GM21526 (cell line): ENCODE results near the gene NID2.

Experiments used
- ATAC-seq: cut with Tn5 transposase; IDR thresholded peaks from one replicate; pipeline ENCODE4 v1.9.1; 2021; ENCODE audit warnings: moderate library complexity; ENCODE audit not compliant: unreplicated experiment, low FRiP score

NID2 gene, protein sequence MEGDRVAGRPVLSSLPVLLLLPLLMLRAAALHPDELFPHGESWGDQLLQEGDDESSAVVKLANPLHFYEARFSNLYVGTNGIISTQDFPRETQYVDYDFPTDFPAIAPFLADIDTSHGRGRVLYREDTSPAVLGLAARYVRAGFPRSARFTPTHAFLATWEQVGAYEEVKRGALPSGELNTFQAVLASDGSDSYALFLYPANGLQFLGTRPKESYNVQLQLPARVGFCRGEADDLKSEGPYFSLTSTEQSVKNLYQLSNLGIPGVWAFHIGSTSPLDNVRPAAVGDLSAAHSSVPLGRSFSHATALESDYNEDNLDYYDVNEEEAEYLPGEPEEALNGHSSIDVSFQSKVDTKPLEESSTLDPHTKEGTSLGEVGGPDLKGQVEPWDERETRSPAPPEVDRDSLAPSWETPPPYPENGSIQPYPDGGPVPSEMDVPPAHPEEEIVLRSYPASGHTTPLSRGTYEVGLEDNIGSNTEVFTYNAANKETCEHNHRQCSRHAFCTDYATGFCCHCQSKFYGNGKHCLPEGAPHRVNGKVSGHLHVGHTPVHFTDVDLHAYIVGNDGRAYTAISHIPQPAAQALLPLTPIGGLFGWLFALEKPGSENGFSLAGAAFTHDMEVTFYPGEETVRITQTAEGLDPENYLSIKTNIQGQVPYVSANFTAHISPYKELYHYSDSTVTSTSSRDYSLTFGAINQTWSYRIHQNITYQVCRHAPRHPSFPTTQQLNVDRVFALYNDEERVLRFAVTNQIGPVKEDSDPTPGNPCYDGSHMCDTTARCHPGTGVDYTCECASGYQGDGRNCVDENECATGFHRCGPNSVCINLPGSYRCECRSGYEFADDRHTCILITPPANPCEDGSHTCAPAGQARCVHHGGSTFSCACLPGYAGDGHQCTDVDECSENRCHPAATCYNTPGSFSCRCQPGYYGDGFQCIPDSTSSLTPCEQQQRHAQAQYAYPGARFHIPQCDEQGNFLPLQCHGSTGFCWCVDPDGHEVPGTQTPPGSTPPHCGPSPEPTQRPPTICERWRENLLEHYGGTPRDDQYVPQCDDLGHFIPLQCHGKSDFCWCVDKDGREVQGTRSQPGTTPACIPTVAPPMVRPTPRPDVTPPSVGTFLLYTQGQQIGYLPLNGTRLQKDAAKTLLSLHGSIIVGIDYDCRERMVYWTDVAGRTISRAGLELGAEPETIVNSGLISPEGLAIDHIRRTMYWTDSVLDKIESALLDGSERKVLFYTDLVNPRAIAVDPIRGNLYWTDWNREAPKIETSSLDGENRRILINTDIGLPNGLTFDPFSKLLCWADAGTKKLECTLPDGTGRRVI (N-terminal part only)

DNA sequence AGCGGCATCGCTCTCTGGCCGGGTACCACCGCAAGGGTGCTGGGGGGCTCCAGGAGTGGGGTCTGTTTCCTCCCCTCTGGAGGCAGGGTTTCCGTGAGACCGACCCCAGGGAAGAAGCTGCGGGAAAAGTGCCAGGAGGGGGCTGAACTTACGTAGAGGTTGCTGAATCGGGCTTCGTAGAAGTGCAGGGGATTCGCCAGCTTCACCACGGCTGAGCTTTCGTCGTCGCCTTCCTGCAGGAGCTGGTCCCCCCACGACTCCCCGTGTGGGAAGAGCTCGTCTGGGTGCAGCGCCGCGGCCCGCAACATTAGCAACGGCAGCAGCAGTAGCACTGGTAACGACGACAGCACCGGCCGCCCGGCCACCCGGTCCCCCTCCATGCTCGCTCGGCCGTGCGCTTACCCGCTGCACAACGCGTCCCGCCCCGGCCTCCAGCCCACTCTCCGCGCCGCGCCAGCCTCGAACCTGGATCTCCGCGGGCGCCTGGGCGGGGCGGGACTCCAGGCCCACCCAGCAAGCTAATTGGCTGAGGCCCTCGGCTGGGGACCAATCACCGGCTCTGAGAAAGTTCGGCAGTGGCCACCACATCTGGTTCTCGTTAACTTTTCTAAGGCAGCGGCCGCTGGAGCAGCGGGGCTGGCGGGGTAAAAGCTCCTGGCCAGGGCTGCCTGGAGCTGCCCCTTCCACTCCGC is at the start of gene NID2:
Gene NID2, minus strand, starts transcription at position 445 of the 692 bp plus-strand sequence. Its CDS starts 65 bp downstream, at position 380.
- no peak for ATAC-seq

DNA sequence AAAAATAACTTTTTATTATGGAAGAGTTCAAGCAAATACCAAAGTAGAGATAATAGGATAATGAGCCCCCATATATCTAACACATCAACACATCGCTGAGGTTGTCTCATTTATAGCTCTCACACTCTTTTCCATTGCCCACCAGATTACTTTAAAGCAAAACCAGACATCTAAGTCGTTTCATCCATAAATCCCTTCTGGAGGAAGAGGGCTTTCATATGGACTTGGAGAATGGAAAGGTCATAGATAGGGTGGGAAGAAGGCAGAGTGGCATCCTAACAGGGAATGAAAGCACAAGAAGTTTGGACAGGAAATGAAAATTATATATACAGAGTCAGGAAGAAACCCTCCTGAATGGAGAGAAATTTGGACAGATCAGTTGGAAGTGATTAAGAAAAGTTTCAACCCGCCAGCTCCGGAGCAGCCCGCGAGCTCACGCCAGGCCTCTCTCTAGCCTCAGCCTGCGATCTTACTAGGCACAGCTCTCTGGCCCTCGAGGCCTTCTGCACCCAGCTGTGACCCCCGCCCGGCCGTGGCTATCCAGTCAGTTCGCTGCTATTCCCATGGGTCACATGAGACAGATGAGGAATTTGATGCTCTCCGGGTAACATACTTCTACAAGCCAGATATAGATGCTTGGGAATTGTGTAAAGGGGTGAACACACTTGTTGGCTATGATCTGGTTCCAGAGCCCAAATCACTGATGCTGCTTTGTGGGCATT is 48.4 kb upstream of the NID2 start:
- ATAC-seq = no peak

DNA sequence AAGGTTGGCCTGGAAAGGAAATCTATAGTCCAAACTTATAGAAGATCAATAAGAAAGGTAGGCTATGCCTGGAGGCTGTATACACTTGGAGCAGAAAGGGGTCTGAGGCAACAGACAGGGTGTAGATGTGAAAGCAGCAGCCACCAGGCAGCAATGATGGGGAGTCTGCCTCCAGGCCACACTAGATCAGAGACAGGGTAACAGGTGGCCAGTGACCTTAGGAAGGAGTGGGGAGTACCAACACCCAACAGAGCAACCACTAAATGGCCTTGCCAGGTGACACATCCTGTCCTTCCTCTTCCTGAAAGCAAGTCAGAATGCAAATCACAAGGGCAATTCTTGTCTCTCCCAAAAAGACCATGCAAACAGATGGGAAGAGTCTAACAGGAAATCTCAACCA is 46.4 kb upstream of the NID2 start:
- no peak for ATAC-seq

DNA sequence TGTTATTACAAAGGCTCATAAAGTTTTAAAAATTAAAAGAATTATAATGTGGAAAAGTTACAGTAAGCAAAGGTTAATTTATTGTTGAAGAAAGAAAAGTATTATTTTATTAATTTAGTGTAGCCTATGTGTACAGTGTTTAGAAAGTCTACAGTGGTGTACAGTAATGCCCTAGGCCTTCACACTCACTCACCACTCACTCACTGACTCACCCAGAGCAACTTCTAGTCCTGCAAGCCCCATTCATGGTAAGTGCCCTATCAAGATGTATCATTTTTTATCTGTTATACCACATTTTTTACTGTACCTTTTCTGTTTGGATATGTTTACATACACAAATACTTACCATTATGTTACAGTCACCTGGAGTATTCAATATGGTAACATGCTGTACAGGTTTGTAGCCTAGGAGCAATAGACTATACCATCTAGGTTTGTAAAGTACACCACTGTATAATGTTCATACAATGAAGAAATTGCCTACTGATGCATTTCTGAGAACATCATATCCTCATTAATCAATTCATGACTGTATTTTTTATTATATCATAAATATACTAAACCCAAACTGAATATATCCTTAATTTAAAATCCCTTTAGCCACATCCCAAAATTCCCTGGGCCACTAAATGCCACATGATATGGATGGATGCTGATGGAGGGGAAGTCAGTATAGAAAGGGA is 43.6 kb upstream of the NID2 start:
- ATAC-seq = no peak

DNA sequence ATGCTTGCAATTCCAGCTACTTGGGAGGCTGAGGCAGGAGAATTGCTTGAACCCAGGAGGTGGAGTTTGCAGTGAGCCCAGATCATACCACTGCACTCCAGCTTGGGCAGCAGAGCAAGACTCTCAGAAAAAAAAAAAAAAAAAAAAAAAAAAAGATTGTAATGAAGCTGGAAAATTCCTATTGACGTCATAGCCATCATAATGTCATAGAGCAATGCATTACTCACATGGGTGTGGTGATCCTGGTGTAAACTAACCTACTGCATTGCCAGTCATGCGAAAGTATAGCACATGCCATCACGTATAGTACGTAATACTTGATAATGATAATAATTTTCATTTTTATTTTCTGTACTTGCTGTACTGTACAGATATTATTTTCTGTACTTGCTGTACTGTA is 42.7 kb upstream of the NID2 start:
- no peak for ATAC-seq

DNA sequence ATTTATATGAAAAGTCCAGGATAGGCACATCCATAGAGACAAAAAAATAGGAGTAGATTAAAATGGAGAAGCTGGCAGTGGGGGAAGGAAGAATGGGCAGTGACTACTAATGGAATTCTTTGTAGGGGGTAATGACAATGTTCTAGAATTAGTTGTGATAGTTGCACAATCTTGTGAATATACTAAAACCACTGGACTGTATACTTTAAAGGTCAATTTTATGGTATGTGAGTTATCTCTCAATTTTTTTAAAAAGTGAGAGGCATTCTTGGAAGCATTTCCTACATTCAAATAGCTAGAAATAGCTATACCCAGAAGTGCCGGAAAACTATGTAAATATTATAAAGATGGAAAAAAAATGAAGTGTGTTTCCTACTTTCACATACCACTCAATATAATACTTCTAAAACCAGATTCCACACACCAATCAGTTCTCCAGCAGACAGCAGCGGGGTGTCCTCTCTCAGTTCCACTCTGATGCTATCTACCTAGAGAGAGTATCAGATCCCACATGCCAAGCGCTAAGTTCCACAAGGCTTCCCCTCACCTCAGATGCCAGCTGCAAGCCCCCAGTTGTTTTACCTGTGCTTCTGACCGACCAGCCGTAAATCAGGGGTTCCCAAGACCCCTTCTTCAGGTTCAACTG is 41.7 kb upstream of the NID2 start:
- no peak for ATAC-seq

DNA sequence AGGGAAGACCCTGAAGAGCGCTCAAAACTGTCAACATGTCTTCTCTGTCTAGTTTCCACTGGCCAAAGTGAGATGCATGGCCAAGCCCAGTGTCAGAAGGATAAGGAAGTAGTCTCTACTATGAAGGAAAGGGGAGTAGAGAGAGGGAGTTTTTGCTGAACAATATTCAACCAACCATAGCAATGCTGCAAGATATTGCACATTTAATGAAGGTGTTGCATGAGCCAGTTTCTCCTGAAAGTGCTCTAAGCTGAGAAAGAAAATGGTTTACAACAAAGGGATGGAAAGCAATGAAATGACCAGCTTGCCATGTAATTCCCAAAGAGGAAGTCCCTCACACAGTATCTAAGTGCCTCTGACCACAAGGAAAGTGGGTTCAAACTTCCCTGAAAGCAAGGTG is 40.0 kb upstream of the NID2 start:
- no peak for ATAC-seq

DNA sequence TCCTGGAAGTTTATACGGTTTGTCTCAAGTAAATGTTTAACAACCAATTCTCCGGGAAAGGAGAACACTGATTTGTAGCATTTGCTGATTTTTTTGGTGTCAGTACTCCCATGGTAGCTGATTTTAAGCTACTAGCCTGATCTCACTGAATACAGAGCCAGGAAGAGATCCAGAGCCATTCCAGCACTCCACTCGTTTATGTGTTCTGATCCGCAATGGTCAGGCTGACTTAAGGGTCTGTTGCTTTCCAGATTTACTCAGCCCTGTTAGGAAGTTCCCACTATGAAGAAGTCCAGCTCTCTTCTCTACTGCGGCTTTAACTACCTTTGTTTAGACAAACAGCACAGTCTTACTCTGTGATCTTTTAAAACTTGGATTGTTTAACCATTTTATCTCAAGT is 38.0 kb upstream of the NID2 start:
- ATAC-seq = no peak

DNA sequence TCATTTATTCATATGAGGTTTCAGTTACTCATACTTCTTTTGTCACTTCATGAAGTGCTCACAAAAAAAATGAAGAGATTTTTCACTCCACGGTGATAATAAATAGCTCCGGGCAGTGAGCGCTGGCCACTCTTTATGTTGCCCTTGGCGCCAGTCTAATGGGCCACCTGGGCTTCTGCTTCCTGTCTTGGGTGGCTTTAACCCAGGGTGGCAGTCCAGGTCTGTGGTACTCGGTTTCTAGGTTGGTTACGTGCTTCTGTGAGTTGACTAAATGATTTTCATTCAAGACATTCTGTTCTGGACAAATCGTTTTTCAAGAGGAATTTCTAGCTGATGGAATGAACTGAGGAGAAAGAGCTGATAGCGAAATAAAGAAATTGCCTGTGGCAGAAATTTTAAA is 34.6 kb upstream of the NID2 start:
- ATAC-seq = no peak

DNA sequence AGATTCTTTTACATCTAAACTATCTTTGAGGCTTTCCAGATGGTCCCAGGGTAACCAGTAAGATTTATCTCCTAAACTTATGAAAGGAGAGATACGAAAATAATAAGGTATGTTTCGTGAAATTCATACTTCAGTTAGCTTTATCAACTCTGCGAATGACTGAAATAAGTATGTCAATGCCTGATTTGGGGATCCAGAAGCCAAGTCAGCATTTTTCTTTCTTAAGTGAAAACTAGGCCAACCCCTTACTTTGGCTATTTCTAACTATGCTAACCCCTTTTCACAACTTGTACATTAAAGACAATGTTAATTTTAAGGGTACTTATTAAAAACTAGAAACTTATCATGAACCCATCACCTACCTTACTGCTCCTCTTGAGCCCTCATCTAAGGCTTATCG is 26.9 kb upstream of the NID2 start:
- no peak for ATAC-seq

DNA sequence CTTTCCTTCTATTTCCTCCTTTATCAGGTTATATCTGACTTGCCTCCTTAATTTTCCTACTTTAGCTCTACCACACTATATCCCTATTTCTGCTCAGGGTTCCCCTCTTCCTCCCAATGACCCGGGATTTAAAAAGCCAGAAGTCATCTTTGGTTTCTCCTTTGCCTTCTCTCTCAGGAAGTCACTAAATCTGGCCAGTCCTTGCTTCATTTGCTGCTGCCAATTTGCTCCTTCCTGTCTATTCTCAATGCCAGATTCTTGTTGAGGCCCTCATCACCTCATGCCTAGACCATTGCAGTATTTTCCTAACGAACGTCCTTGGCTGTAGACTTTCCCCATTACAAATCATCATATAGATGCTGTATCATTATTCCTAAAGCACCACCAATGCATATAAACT is 26.5 kb upstream of the NID2 start:
- ATAC-seq = no peak

DNA sequence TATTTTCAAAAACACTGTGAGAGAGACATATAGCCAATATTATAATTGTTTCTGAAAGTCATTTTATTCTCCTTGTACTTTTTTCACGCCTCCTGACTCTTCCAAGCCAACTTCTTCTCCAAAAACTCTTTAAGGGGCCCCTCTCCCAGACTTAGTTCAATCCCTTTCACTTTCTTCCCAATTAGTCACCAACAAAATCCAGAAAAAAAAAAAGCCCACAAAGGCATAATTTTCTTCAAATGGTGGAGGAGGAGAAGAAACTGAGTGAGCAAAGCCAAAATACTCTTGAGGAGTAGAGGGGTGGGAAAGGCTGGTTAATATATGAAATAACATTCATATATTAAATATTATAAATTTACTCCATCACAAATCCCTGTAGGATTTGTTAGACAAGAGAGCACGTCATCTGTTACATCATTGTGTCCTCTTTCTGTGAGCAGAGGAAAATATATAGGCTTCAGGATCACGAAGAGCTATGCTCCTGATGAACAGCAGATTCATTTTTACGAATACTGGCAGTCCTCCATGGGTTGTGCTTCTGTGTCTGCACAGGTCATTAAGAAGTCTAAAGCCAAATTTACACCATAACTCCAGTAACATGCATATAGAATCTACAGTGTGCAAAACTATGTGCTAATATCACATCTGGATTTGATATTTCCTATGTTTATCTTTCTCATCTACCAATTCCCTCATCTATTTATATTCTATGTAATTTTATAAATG is 25.9 kb upstream of the NID2 start:
- ATAC-seq = no peak

DNA sequence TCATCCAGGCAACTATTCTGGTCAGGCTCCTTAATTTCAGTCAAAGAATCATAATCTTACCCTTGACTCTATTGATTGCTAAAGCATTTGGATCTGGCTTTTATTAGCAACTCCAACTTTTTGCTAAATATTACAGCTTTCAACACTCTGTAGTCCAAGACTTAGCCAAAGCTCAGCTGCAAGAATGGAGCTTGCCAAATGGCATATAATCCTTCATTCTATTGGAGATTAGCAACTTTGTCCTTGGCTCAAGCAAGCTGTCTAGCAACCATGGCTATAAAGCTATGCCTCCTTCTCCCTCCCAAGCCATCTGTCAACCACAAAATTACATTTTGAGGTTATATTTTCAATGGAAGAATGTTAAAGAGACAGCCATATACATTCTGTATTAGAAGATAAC is 23.1 kb upstream of the NID2 start:
- no peak for ATAC-seq

DNA sequence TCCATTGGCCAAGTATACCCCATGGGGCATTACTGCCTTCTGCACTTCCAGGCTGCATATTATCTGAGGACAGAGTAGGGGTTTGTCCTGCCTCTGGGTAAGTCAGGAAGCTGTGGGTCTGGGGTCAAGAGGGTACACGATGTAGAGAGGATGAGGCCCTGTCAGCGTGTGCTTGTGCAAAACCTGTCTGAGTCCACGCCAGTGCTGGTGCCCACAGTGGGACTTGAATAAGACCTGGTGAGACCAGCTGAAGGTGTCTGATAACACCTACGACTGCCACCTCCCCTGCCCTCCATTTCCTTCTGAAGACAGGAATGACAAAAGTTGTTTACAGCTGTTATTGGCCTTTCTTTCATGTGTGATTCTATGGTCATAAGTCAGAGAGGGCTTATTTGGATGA is 22.1 kb upstream of the NID2 start:
- no peak for ATAC-seq

DNA sequence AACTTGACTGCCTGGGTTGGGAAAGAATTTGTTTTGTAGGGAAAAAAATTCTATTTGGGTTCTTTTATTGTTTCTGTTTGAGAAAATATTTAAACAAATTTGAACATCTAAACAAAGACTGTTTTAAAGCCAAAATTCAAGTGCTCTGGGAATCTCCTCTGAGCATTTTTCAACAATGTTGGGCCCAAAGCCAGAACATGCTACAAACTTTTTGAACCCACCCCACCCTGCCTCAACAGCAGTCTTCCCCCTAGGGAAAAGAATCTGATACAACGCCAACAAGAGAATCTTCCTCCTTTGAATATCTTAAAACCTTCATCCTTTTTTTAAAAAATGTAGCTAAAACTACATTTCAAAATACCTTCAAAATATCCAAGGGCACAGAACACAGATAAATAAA is 20.4 kb upstream of the NID2 start:
- ATAC-seq = no peak

DNA sequence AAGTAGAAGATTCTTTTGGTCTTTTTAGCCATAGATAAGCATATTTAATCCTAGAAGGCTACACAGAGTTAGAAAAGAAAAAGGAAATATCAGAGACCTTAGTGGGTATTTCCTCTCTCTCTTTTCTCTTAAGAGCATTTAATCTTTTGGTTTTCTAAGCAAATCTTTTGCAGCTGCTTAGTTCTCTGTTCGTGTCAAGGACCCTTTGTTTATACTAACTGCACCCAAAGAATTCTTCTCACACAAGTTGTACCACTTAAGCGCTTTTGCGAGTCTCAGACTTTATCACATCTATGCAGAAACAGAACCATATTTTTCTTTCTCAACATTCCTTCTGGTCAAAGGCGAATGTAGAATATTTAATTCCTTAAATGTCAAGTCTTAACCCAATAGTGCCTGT is 17.9 kb upstream of the NID2 start:
- no peak for ATAC-seq

DNA sequence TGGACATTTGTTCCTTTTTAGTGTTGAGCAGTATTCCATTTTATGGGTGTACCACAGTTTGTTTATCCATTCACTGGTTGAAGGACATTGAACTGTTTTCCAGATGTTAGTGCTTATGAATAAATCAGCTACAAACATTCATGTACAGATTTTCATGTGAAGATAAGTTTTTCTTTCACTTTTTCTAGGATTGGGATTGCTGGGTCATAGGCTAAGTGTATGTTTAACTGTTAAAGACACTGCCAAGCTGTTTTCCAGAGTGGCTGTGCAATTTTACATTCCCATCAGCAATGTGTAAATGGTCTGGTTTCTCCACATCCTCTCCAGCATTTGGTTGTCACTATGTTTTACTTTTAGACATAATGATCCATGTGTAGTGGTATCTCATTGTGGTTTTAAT is 14.0 kb upstream of the NID2 start:
- no peak for ATAC-seq

DNA sequence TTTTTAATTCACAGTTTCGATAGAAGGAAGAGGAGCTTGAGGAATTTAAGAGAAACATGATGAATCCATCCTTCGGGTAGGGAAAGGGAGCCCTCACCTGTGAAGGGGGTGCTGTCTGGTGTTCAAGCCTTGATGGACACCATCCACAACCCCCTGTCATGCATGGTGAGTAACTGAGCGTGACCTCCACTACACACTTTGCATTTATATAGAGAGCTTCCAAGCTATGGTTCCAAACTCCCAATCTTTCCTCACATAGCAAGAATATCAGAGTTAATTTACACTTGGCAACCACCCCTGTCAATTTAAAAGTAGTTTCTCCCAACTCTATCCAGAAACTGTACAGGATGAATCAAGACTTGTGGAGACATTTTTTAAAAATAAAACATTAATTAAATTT is 13.1 kb upstream of the NID2 start:
- ATAC-seq = no peak
